K562 (cell line): ENCODE data around the gene KIF5A. TPM values are rescaled to one million over a fixed set of nuclear protein-coding genes. Genes with fewer than 3 reads are reported as not detected.
A peak's percentile ranks its signal among the peaks of the same experiment; 100 is the strongest.

Experiments
- CBX3 ChIP-seq, 2 experiments: IDR thresholded peaks; 1 replicate in 1 of 2; 2 replicates in 1 of 2; pipeline ENCODE4 v1.6.1; 2012; ENCODE audit warnings: inconsistent platforms in 2 of 2, low read length in 2 of 2, borderline replicate concordance in 1 of 2, control low read depth in 1 of 2
- DDX20 ChIP-seq: fragments of 450-650 bp; IDR thresholded peaks from 2 replicates; pipeline ENCODE4 v1.6.1; 2016; ENCODE audit warnings: missing genetic modification characterization, low read depth, mild to moderate bottlenecking, missing compliant biosample characterization, moderate library complexity
- ETV5 ChIP-seq: sonication (generic); formaldehyde crosslinking; IDR thresholded peaks from 2 replicates; pipeline ENCODE4 v1.4.0; 2020; ENCODE audit warnings: low read depth, mild to moderate bottlenecking, missing genetic modification reagents
- HDAC3 ChIP-seq: fragments of 450-650 bp; IDR thresholded peaks from 2 replicates; pipeline ENCODE4 v1.6.1; 2018; ENCODE audit warnings: borderline replicate concordance, mild to moderate bottlenecking, moderate library complexity; ENCODE audit not compliant: partially characterized antibody
- KDM5B ChIP-seq: fragments of 200-600 bp; sonication (generic); IDR thresholded peaks from 2 replicates; pipeline ENCODE4 v1.6.1; 2012; ENCODE audit warnings: low read depth, mild to moderate bottlenecking, moderate library complexity, low read length, control low read depth, inconsistent platforms; ENCODE audit not compliant: insufficient replicate concordance
- MEF2A ChIP-seq: IDR thresholded peaks from 2 replicates; pipeline ENCODE4 v1.6.1; 2011; ENCODE audit warnings: low read depth, mild to moderate bottlenecking, low read length, moderate library complexity; ENCODE audit not compliant: control insufficient read depth
- MTA3 ChIP-seq: fragments of 450-650 bp; formaldehyde crosslinking; IDR thresholded peaks from 2 replicates; pipeline ENCODE4 v1.6.1; 2017; ENCODE audit warnings: mild to moderate bottlenecking, borderline replicate concordance
- MYC ChIP-seq, 2 experiments: fragments of 250-450 bp in 1 of 2; sonication (Bioruptor Pico) in 1 of 2; IDR thresholded peaks; 2 replicates each; pipeline versions ENCODE4 v1.5.1 to v1.6.1; 2012 to 2021; ENCODE audit warnings: low read depth in 2 of 2, borderline replicate concordance in 1 of 2, improper control_type of control experiment in 1 of 2, low read length in 1 of 2, mild to moderate bottlenecking in 1 of 2, moderate library complexity in 1 of 2
- POLR3A ChIP-seq: IDR thresholded peaks from 2 replicates; pipeline ENCODE4 v1.6.1; 2011; ENCODE audit warnings: borderline replicate concordance, mild to moderate bottlenecking, moderate library complexity; ENCODE audit not compliant: insufficient read length, insufficient read depth; ENCODE audit errors: extremely low read depth
- SMAD3 ChIP-seq: fragments of 450-650 bp; formaldehyde crosslinking; conservative IDR thresholded peaks from 2 replicates; pipeline ENCODE4 v1.4.0; 2020; ENCODE audit warnings: mild to moderate bottlenecking
- SMARCC2 ChIP-seq: fragments of 450-650 bp; IDR thresholded peaks from 2 replicates; pipeline ENCODE4 v1.6.1; 2017; ENCODE audit warnings: antibody characterized with exemption, moderate library complexity, mild to moderate bottlenecking, low read depth
- ZNF696 ChIP-seq: fragments of 250-450 bp; sonication (Bioruptor Pico); conservative IDR thresholded peaks from 2 replicates; pipeline ENCODE4 v1.4.0; 2020; ENCODE audit warnings: mild to moderate bottlenecking, moderate library complexity
- polyA plus RNA-seq, 8 experiments: library from polyadenylated mRNA; depleted of rRNA in 4 of 8; stranded (reverse) in 5 of 8; unstranded in 3 of 8; fragments of >200 nt; fragmentation: Nextera tagmentation in 2 of 8; fragmentation: Illumina TruSeq in 1 of 8; extraction: Ambion mirVana in 2 of 8; extraction: Trizol in 1 of 8; gene quantifications; 2 replicates each; pipeline versions ENCODE4 v1.2.1 to v1.2.3, GENCODE V29; 2011 to 2014; ENCODE audit warnings: inconsistent platforms in 1 of 8, missing spikeins in 1 of 8
- total RNA-seq, 7 experiments: library from RNA; depleted of rRNA in 6 of 7; stranded (reverse); fragments of >200 nt in 6 of 7; fragmentation: Illumina TruSeq in 2 of 7; extraction: Trizol in 2 of 7; gene quantifications; 2 replicates each; pipeline versions ENCODE4 v1.2.1 to v1.2.3, GENCODE V29; 2011 to 2021; ENCODE audit warnings: low replicate concordance in 1 of 7
- TF ChIP-seq, protein P1 (sequence below): sonication (generic); formaldehyde crosslinking; IDR thresholded peaks from 2 replicates; pipeline ENCODE4 v1.8.1; 2023; ENCODE audit warnings: mild to moderate bottlenecking, missing genetic modification reagents
- TF ChIP-seq, protein P2 (sequence below), 2 experiments: fragments of 450-650 bp; conservative IDR thresholded peaks; 2 replicates each; pipeline ENCODE4 v1.6.1; 2017; ENCODE audit warnings: mild to moderate bottlenecking in 2 of 2, moderate library complexity in 2 of 2
- TF ChIP-seq, protein P3 (sequence below): fragments of 200-800 bp; sonication (Bioruptor generic); IDR thresholded peaks from 2 replicates; pipeline ENCODE4 v1.6.1; 2016; ENCODE audit warnings: missing genetic modification characterization, missing compliant biosample characterization

Gene KIF5A
- total and polyA plus RNA-seq, 9 of the 15 experiments (the other 6 are each of a cell fraction or from before 2014, with no cell fraction given), result 3.4 to 17.7 (median 8.0) TPM

GRCh38 chr12:57518920-57519795 is 30.7 kb upstream of the KIF5A start (continued):
- TF ChIP-seq KDM5B (peak; percentile 74), MTA3 (no peak), HDAC3 (peak; percentile 10), MEF2A (no peak), ETV5 (CRISPR knock-in tag) (peak; percentile 44; the same call in 1 of the 2 replicates), POLR3A (no peak), CBX3 (IDR thresholded peaks at IDR 0.05; ENCODE audit: borderline replicate concordance in 1 of 2, low read length in 2 of 2) (no peak), ZNF696 (CRISPR knock-in tag) (no peak), MYC (IDR thresholded peaks at IDR 0.05; ENCODE audit: low read depth, low read length) (no peak), MYC (CRISPR knock-in tag; IDR thresholded peaks at IDR 0.05; ENCODE audit: borderline replicate concordance, low read depth) (no peak), DDX20 (tag) (no peak), SMAD3 (CRISPR knock-in tag) (no peak), SMARCC2 (no peak)
- TF ChIP-seq, protein P1, sequence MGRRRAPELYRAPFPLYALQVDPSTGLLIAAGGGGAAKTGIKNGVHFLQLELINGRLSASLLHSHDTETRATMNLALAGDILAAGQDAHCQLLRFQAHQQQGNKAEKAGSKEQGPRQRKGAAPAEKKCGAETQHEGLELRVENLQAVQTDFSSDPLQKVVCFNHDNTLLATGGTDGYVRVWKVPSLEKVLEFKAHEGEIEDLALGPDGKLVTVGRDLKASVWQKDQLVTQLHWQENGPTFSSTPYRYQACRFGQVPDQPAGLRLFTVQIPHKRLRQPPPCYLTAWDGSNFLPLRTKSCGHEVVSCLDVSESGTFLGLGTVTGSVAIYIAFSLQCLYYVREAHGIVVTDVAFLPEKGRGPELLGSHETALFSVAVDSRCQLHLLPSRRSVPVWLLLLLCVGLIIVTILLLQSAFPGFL, result no peak
- TF ChIP-seq, protein P2, sequence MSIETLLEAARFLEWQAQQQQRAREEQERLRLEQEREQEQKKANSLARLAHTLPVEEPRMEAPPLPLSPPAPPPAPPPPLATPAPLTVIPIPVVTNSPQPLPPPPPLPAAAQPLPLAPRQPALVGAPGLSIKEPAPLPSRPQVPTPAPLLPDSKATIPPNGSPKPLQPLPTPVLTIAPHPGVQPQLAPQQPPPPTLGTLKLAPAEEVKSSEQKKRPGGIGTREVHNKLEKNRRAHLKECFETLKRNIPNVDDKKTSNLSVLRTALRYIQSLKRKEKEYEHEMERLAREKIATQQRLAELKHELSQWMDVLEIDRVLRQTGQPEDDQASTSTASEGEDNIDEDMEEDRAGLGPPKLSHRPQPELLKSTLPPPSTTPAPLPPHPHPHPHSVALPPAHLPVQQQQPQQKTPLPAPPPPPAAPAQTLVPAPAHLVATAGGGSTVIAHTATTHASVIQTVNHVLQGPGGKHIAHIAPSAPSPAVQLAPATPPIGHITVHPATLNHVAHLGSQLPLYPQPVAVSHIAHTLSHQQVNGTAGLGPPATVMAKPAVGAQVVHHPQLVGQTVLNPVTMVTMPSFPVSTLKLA (conservative IDR thresholded peaks at IDR 0.05), result no peak
- TF ChIP-seq, protein P3, sequence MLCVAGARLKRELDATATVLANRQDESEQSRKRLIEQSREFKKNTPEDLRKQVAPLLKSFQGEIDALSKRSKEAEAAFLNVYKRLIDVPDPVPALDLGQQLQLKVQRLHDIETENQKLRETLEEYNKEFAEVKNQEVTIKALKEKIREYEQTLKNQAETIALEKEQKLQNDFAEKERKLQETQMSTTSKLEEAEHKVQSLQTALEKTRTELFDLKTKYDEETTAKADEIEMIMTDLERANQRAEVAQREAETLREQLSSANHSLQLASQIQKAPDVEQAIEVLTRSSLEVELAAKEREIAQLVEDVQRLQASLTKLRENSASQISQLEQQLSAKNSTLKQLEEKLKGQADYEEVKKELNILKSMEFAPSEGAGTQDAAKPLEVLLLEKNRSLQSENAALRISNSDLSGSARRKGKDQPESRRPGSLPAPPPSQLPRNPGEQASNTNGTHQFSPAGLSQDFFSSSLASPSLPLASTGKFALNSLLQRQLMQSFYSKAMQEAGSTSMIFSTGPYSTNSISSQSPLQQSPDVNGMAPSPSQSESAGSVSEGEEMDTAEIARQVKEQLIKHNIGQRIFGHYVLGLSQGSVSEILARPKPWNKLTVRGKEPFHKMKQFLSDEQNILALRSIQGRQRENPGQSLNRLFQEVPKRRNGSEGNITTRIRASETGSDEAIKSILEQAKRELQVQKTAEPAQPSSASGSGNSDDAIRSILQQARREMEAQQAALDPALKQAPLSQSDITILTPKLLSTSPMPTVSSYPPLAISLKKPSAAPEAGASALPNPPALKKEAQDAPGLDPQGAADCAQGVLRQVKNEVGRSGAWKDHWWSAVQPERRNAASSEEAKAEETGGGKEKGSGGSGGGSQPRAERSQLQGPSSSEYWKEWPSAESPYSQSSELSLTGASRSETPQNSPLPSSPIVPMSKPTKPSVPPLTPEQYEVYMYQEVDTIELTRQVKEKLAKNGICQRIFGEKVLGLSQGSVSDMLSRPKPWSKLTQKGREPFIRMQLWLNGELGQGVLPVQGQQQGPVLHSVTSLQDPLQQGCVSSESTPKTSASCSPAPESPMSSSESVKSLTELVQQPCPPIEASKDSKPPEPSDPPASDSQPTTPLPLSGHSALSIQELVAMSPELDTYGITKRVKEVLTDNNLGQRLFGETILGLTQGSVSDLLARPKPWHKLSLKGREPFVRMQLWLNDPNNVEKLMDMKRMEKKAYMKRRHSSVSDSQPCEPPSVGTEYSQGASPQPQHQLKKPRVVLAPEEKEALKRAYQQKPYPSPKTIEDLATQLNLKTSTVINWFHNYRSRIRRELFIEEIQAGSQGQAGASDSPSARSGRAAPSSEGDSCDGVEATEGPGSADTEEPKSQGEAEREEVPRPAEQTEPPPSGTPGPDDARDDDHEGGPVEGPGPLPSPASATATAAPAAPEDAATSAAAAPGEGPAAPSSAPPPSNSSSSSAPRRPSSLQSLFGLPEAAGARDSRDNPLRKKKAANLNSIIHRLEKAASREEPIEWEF (CRISPR knock-in tag), result no peak
